Measurements from ENCODE around the gene SLC6A1.

SLC6A1 gene

GRCh38 chr3:10988991-10989484 lies 3.5 kb upstream of the SLC6A1 start:
- TF ChIP-seq CTCF (IDR thresholded peaks at IDR 0.05; ENCODE audit: insufficient read depth, low read depth, low read length, missing control alignments): no peak
- no peak overlapping the region for H3K4me3 ChIP-seq (ENCODE audit: low read depth, low read length)
- DNase-seq (ENCODE audit: low read depth): no peak

DNA sequence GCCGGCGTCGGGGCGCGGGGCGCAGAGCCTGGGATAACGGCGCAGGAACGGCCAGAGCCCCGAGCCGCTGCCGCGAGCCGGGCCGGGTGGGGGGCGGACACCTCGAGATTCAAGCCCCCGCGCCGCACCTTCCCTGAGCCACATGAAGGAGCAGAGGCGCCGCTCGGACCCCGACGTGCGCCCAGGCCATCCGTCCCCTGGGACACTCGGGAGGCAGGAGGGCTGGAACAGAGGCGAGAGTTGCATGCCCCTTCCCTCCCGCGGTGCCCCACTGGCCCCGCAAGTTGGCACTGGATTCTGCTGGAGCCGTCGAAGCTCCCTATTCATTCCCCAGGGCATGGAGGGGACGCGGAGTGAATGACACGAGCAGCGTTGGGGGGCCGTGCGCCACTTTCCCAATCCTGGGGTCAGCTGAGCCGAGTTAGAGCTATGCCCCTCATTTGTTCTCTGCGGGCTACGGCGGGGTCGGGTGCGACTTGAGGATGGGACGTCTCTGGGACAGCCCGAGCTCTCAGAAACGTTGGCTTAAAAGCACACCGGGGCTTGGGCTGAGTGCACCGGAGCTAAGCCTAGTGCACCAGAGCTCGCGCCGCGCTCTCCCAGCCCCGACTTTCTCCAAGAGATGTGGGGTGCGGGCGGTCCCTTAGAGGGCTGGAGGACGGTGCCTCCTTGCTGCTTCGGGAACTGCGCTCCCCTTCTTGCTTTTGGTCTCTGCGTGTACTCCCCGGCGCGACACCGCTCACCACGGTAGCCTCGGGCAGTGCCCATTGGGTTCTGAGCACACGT lies 588 bp downstream of the SLC6A1 start:
- no peak for DNase-seq (ENCODE audit: low read depth)
- H3K4me3 ChIP-seq (ENCODE audit: low read depth, low read length): no peak overlapping the region
- TF ChIP-seq CTCF (IDR thresholded peaks at IDR 0.05; ENCODE audit: insufficient read depth, low read depth, low read length, missing control alignments): no peak

DNA sequence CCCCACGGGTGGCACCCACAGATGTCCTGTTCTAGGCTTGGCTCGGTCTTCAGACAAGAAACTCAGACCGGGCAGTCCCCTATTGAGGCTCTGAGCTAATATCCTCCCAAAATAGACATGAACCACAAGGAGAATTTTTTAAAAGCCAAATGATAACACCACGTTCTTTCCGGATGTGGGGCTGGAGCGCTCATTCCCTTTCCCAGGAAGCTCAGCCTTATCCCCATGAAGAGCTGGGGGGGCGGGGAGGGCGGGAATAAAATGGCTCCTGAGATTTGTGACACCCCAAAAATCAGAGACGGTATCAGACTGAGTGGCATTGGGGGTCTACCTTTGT lies 1.1 kb downstream of the SLC6A1 start:
- H3K4me3 ChIP-seq (ENCODE audit: low read depth, low read length): no peak overlapping the region
- no peak for DNase-seq (ENCODE audit: low read depth)
- TF ChIP-seq CTCF (IDR thresholded peaks at IDR 0.05; ENCODE audit: insufficient read depth, low read depth, low read length, missing control alignments): no peak

DNA sequence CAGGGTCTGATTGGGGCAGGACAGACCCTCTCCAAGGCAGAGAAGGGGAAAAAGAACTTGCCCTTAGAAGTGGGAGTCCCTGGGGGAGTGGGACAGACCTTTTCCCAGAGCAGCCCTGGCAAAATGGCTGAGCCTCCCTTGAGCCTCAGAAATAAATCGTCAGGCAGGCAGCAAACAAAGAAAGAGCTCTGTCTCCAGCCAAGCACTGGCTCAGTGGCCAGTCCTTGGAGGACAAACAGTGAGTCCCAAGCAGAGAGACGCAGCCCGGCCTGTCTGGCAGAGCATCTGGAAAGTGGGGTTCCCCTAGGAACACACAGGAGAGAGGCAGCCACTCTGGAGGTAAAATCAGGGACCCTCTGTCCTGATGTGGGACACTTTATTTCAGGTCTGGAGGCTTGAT lies 1.8 kb downstream of the SLC6A1 start:
- H3K4me3 ChIP-seq (ENCODE audit: low read depth, low read length): no peak overlapping the region
- no peak for DNase-seq (ENCODE audit: low read depth)
- no peak for TF ChIP-seq CTCF (IDR thresholded peaks at IDR 0.05; ENCODE audit: insufficient read depth, low read depth, low read length, missing control alignments)

GRCh38 chr3:10995871-10996270 lies 3.3 kb downstream of the SLC6A1 start:
- TF ChIP-seq CTCF (IDR thresholded peaks at IDR 0.05; ENCODE audit: insufficient read depth, low read depth, low read length, missing control alignments): no peak
- no peak for DNase-seq (ENCODE audit: low read depth)
- H3K4me3 ChIP-seq (ENCODE audit: low read depth, low read length): no peak overlapping the region

- H3K4me3 ChIP-seq (ENCODE audit: low read depth, low read length): no peak overlapping the region
- DNase-seq (ENCODE audit: low read depth): no peak
- TF ChIP-seq CTCF (IDR thresholded peaks at IDR 0.05; ENCODE audit: insufficient read depth, low read depth, low read length, missing control alignments): no peak
Measured at GRCh38 chr3:10996345-10997013, 3.9 kb downstream of the SLC6A1 start.

Data from GM12865 (cell line).